WTC11 (cell line): Measurements from ENCODE around the gene ZNF550. TPM values are rescaled to one million over a fixed set of nuclear protein-coding genes. Genes with fewer than 3 reads are reported as not detected.
A peak's percentile ranks its signal among the peaks of the same experiment; 100 is the strongest.

Experiments used
- ATAC-seq: fragments of 200-7000 bp; cut with Tn5 transposase; 2 replicates; pipeline ENCODE4 v1.10.0; 2021; ENCODE audit warnings: mild to moderate bottlenecking, moderate library complexity
- CTCF ChIA-PET: fragments of 300-600 bp; sonication (Branson Sonifier 250); formaldehyde crosslinking; loops from one replicate; lab custom pipeline; 2021; ENCODE audit warnings: antibody characterized with exemption; lab: Charles Lee
- POLR2A ChIA-PET: fragments of 350-600 bp; sonication (Branson Sonifier 250); formaldehyde crosslinking; loops from one replicate; lab custom pipeline; 2021; ENCODE audit warnings: antibody characterized with exemption; lab: Charles Lee
- DNase-seq: peaks from one replicate; pipeline ENCODE4 v3.0.0; 2021; ENCODE audit warnings: low spot score
- H3K27ac Mint-ChIP-seq: 2 replicates; pipeline ENCODE4 v1.8.0; 2021; ENCODE audit warnings: mixed read lengths
- H3K27me3 Mint-ChIP-seq: 2 replicates; pipeline ENCODE4 v1.8.0; 2021; ENCODE audit warnings: low read depth, mild to moderate bottlenecking, moderate library complexity, mixed read lengths
- H3K36me3 Mint-ChIP-seq: 2 replicates; pipeline ENCODE4 v1.8.0; 2021; ENCODE audit warnings: mixed read lengths
- H3K4me1 Mint-ChIP-seq: 2 replicates; pipeline ENCODE4 v1.8.0; 2022; ENCODE audit warnings: mixed read lengths
- H3K4me3 Mint-ChIP-seq: 2 replicates; pipeline ENCODE4 v1.8.0; 2021; ENCODE audit warnings: mild to moderate bottlenecking, moderate library complexity, mixed read lengths
- H3K9me3 Mint-ChIP-seq: 2 replicates; pipeline ENCODE4 v1.8.0; 2021; ENCODE audit warnings: mixed read lengths
- ATF3 ChIP-seq: sonication (generic); formaldehyde crosslinking; conservative IDR thresholded peaks from 2 replicates; pipeline ENCODE4 v1.8.1; 2022; ENCODE audit warnings: mild to moderate bottlenecking, missing genetic modification reagents
- CBFB ChIP-seq: sonication (generic); formaldehyde crosslinking; IDR thresholded peaks from 2 replicates; pipeline ENCODE4 v1.8.1; 2022; ENCODE audit warnings: mild to moderate bottlenecking, low read depth, missing genetic modification reagents
- CDX4 ChIP-seq: fragments of 250-450 bp; sonication (Bioruptor Pico); IDR thresholded peaks from 2 replicates; pipeline ENCODE4 v1.9.0; 2021; ENCODE audit warnings: moderate library complexity, mild to moderate bottlenecking, inconsistent platforms, borderline replicate concordance
- CREB1 ChIP-seq: sonication (generic); formaldehyde crosslinking; IDR thresholded peaks from 2 replicates; pipeline ENCODE4 v1.8.0; 2023; ENCODE audit warnings: mild to moderate bottlenecking, missing genetic modification reagents
- E2F4 ChIP-seq: sonication (generic); formaldehyde crosslinking; IDR thresholded peaks from 2 replicates; pipeline ENCODE4 v1.8.1; 2022; ENCODE audit warnings: low read depth, mild to moderate bottlenecking, moderate library complexity, missing genetic modification reagents, borderline replicate concordance
- EMX1 ChIP-seq: fragments of 250-450 bp; sonication (Bioruptor Pico); IDR thresholded peaks from 2 replicates; pipeline ENCODE4 v1.8.0; 2021; ENCODE audit warnings: mild to moderate bottlenecking
- FOXP4 ChIP-seq: sonication (generic); formaldehyde crosslinking; IDR thresholded peaks from 2 replicates; pipeline ENCODE4 v1.8.0; 2022; ENCODE audit warnings: mild to moderate bottlenecking, missing genetic modification reagents
- GTF2I ChIP-seq: fragments of 250-450 bp; sonication (Bioruptor Pico); conservative IDR thresholded peaks from 2 replicates; pipeline ENCODE4 v1.4.0; 2021; ENCODE audit warnings: mild to moderate bottlenecking
- HMGXB4 ChIP-seq: sonication (generic); formaldehyde crosslinking; IDR thresholded peaks from 2 replicates; pipeline ENCODE4 v1.8.1; 2023; ENCODE audit warnings: mild to moderate bottlenecking, moderate library complexity, missing genetic modification reagents
- IRF2 ChIP-seq: sonication (generic); formaldehyde crosslinking; IDR thresholded peaks from 2 replicates; pipeline ENCODE4 v1.8.0; 2022; ENCODE audit warnings: low read depth, missing genetic modification reagents, borderline replicate concordance
- JAZF1 ChIP-seq: fragments of 250-450 bp; sonication (Bioruptor Pico); IDR thresholded peaks from 2 replicates; pipeline ENCODE4 v1.9.0; 2021; ENCODE audit warnings: moderate library complexity, mild to moderate bottlenecking, inconsistent platforms
- JUN ChIP-seq: sonication (generic); formaldehyde crosslinking; IDR thresholded peaks from 2 replicates; pipeline ENCODE4 v1.8.0; 2023; ENCODE audit warnings: mild to moderate bottlenecking, missing genetic modification reagents
- KAT7 ChIP-seq: sonication (generic); formaldehyde crosslinking; IDR thresholded peaks from 2 replicates; pipeline ENCODE4 v1.8.1; 2023; ENCODE audit warnings: missing genetic modification reagents, mild to moderate bottlenecking, borderline replicate concordance
- MXD4 ChIP-seq: fragments of 250-450 bp; sonication (Bioruptor Pico); IDR thresholded peaks from 2 replicates; pipeline ENCODE4 v1.8.0; 2021; ENCODE audit warnings: mild to moderate bottlenecking, moderate library complexity, borderline replicate concordance
- NR2C2 ChIP-seq: sonication (generic); formaldehyde crosslinking; IDR thresholded peaks from 2 replicates; pipeline ENCODE4 v1.8.0; 2022; ENCODE audit warnings: mild to moderate bottlenecking, missing genetic modification reagents
- RELA ChIP-seq: sonication (generic); formaldehyde crosslinking; IDR thresholded peaks from 2 replicates; pipeline ENCODE4 v1.8.1; 2022; ENCODE audit warnings: missing genetic modification reagents, mild to moderate bottlenecking, borderline replicate concordance
- SMAD3 ChIP-seq: sonication (generic); formaldehyde crosslinking; IDR thresholded peaks from 2 replicates; pipeline ENCODE4 v1.8.0; 2022; ENCODE audit warnings: missing genetic modification reagents, mild to moderate bottlenecking, borderline replicate concordance
- STAT6 ChIP-seq: sonication (generic); formaldehyde crosslinking; conservative IDR thresholded peaks from 2 replicates; pipeline ENCODE4 v1.8.1; 2023; ENCODE audit warnings: mild to moderate bottlenecking, low read depth, missing genetic modification reagents, moderate library complexity
- TEAD1 ChIP-seq: sonication (generic); formaldehyde crosslinking; IDR thresholded peaks from 2 replicates; pipeline ENCODE4 v1.8.0; 2022; ENCODE audit warnings: mild to moderate bottlenecking, missing genetic modification reagents
- ZMAT4 ChIP-seq: fragments of 250-450 bp; sonication (Bioruptor Pico); IDR thresholded peaks from 2 replicates; pipeline ENCODE4 v1.9.0; 2021; ENCODE audit warnings: mild to moderate bottlenecking
- ZNF138 ChIP-seq: sonication (generic); formaldehyde crosslinking; conservative IDR thresholded peaks from 2 replicates; pipeline ENCODE4 v1.8.1; 2022; ENCODE audit warnings: mild to moderate bottlenecking, moderate library complexity, missing genetic modification reagents
- ZNF425 ChIP-seq: fragments of 250-450 bp; sonication (Bioruptor Pico); conservative IDR thresholded peaks from 2 replicates; pipeline ENCODE4 v1.9.0; 2021; ENCODE audit warnings: mild to moderate bottlenecking
- total RNA-seq: library from RNA; stranded (reverse); gene quantifications from 3 replicates; pipeline ENCODE4 v1.2.3, GENCODE V29; 2021

The ZNF550 gene
- total RNA-seq, 1 experiment from 2014 or later: 17.5 TPM

- no peak for TF ChIP-seq ZNF425 (CRISPR knock-in tag)
- TF ChIP-seq EMX1: no peak
- TF ChIP-seq JAZF1 (CRISPR knock-in tag): no peak
- TF ChIP-seq JUN (CRISPR knock-in tag): no peak
- TF ChIP-seq RELA: no peak
- no peak for TF ChIP-seq GTF2I (CRISPR knock-in tag)
- no peak for TF ChIP-seq E2F4 (CRISPR knock-in tag)
- TF ChIP-seq STAT6 (CRISPR knock-in tag): no peak
- TF ChIP-seq MXD4 (CRISPR knock-in tag): no peak
- no peak for TF ChIP-seq SMAD3 (CRISPR knock-in tag)
- no peak for TF ChIP-seq CBFB (CRISPR knock-in tag)
- TF ChIP-seq ZMAT4 (CRISPR knock-in tag): no peak
- no peak for TF ChIP-seq CDX4 (CRISPR knock-in tag)
- no peak for TF ChIP-seq FOXP4 (CRISPR knock-in tag)
- no peak for TF ChIP-seq ZNF138
Observed at GRCh38 chr19:57587529-57587928, 27.9 kb upstream of the ZNF550 start (continued).

- ChIA-PET POLR2A (interaction anchor here (0.6 to 1.3 kb wide), 2 partner anchors 17 to 98 kb away, joined by 3 read pairs; partner anchors contain the start of gene ZNF551), CTCF (interaction anchor here (1.0 to 1.5 kb wide), 4 partner anchors 16 to 194 kb away, joined by 3 to 6 read pairs (median 3); partner anchors contain the start of genes ZNF530 and ZNF551)
- DNase-seq (peak; percentile 95), ATAC-seq (peak; percentile 85)
- H3K9me3 Mint-ChIP-seq: peaks cover 39% of the 10 kb centered on the region
- peak within 1 kb of the TSS; percentile 97 for H3K4me3 Mint-ChIP-seq
- H3K36me3 Mint-ChIP-seq: peaks cover 52% of the 10 kb centered on the region
- peaks cover 17% of the 10 kb centered on the region for H3K27me3 Mint-ChIP-seq
- peaks cover 22% of the 10 kb centered on the region for H3K4me1 Mint-ChIP-seq
- peak within 1 kb of the TSS; percentile 95 for H3K27ac Mint-ChIP-seq
- TF ChIP-seq JAZF1 (CRISPR knock-in tag) (no peak), TEAD1 (CRISPR knock-in tag) (peak; percentile 94), KAT7 (CRISPR knock-in tag) (no peak), IRF2 (CRISPR knock-in tag) (0 out of 2 replicates have a peak, but pooled peaks have one; percentile 79), E2F4 (CRISPR knock-in tag) (peak; percentile 93), ATF3 (peak; percentile 91), NR2C2 (CRISPR knock-in tag) (peak; percentile 86; the same call in 1 of the 2 replicates), HMGXB4 (CRISPR knock-in tag) (peak; percentile 84; the same call in 1 of the 2 replicates), CREB1 (peak; percentile 94)
Observed at GRCh38 chr19:57583521-57584416, 24.1 kb upstream of the ZNF550 start, which contains the start of gene ZIK1. ZIK1 (plus strand) TSS chr19:57584145; CDS start chr19:57584357, 212 bp downstream.
